Effector memory CD4-positive, alpha-beta T cell (primary cell): ENCODE results near the gene AFDN.

Source experiments
- DNase-seq, 3 donors: peaks; one replicate each; pipeline ENCODE4 v3.0.0-alpha.2; 2020
- H3K27ac ChIP-seq: 2 replicates; pipeline ENCODE4 v1.7.0; 2013; ENCODE audit warnings: mild to moderate bottlenecking, low read length, moderate library complexity; ENCODE audit not compliant: insufficient read depth, poor library complexity, severe bottlenecking
- H3K27me3 ChIP-seq: replicated peaks from 2 replicates; pipeline ENCODE4 v1.7.0; 2013; ENCODE audit warnings: mild to moderate bottlenecking, low read length; ENCODE audit not compliant: insufficient read depth, control insufficient read depth, poor library complexity, severe bottlenecking
- H3K36me3 ChIP-seq: 2 replicates; pipeline ENCODE4 v1.7.0; 2013; ENCODE audit warnings: mild to moderate bottlenecking, low read length, moderate library complexity; ENCODE audit not compliant: control insufficient read depth, insufficient read depth
- H3K4me1 ChIP-seq: 2 replicates; pipeline ENCODE4 v1.7.0; 2013; ENCODE audit warnings: low read length, mild to moderate bottlenecking; ENCODE audit not compliant: control insufficient read depth, insufficient read depth, poor library complexity, severe bottlenecking
- H3K4me3 ChIP-seq: 2 replicates; pipeline ENCODE4 v1.7.0; 2013; ENCODE audit warnings: low read length, low read depth, mild to moderate bottlenecking; ENCODE audit not compliant: insufficient read depth, poor library complexity, severe bottlenecking
- H3K9me3 ChIP-seq: 2 replicates; pipeline ENCODE4 v1.7.0; 2013; ENCODE audit warnings: mild to moderate bottlenecking, low read length, moderate library complexity; ENCODE audit not compliant: control insufficient read depth

The AFDN gene

GRCh38 chr6:167851370-167851952, 24.8 kb downstream of the AFDN start:
- no peak for DNase-seq
- Histone ChIP-seq H3K4me1 (no peaks in the 10 kb centered on the region), H3K4me3 (no peak overlapping the region), H3K27me3 (no peaks in the 10 kb centered on the region), H3K9me3 (no peaks in the 10 kb centered on the region), H3K36me3 (no peaks in the 10 kb centered on the region), H3K27ac (no peak overlapping the region)

- Histone ChIP-seq H3K4me3 (no peak overlapping the region), H3K9me3 (no peaks in the 10 kb centered on the region), H3K4me1 (no peaks in the 10 kb centered on the region), H3K27ac (no peak overlapping the region), H3K36me3 (no peaks in the 10 kb centered on the region), H3K27me3 (no peaks in the 10 kb centered on the region)
- no peak for DNase-seq
Observed at GRCh38 chr6:167855825-167856425, 29.2 kb downstream of the AFDN start.

- no peaks in the 10 kb centered on the region for H3K9me3 ChIP-seq
- no peaks in the 10 kb centered on the region for H3K27me3 ChIP-seq
- H3K4me1 ChIP-seq: no peaks in the 10 kb centered on the region
- DNase-seq: no peak
- no peak overlapping the region for H3K4me3 ChIP-seq
- no peaks in the 10 kb centered on the region for H3K36me3 ChIP-seq
- H3K27ac ChIP-seq: no peak overlapping the region
Observed at GRCh38 chr6:167856474-167856873, 29.8 kb downstream of the AFDN start.

GRCh38 chr6:167856999-167857660, 30.4 kb downstream of the AFDN start:
- H3K27me3 ChIP-seq: no peaks in the 10 kb centered on the region
- H3K4me1 ChIP-seq: no peaks in the 10 kb centered on the region
- no peaks in the 10 kb centered on the region for H3K36me3 ChIP-seq
- no peaks in the 10 kb centered on the region for H3K9me3 ChIP-seq
- H3K27ac ChIP-seq: no peak overlapping the region
- DNase-seq: no peak
- no peak overlapping the region for H3K4me3 ChIP-seq

- Histone ChIP-seq H3K27me3 (no peaks in the 10 kb centered on the region), H3K9me3 (no peaks in the 10 kb centered on the region), H3K27ac (no peak overlapping the region), H3K4me3 (no peak overlapping the region), H3K4me1 (no peaks in the 10 kb centered on the region), H3K36me3 (no peaks in the 10 kb centered on the region)
- no peak for DNase-seq
Observed at GRCh38 chr6:167858086-167858591, 31.4 kb downstream of the AFDN start.

GRCh38 chr6:167858842-167859664, 32.3 kb downstream of the AFDN start:
- H3K27ac ChIP-seq: no peak overlapping the region
- no peaks in the 10 kb centered on the region for H3K4me1 ChIP-seq
- no peaks in the 10 kb centered on the region for H3K27me3 ChIP-seq

GRCh38 chr6:167860550-167861226, 34.0 kb downstream of the AFDN start:
- Histone ChIP-seq H3K4me1 (no peaks in the 10 kb centered on the region), H3K27ac (no peak overlapping the region), H3K27me3 (no peaks in the 10 kb centered on the region), H3K36me3 (no peaks in the 10 kb centered on the region), H3K9me3 (no peaks in the 10 kb centered on the region), H3K4me3 (no peak overlapping the region)
- no peak for DNase-seq

More at GRCh38 chr6:167858842-167859664, 32.3 kb downstream of the AFDN start:
- H3K4me3 ChIP-seq: no peak overlapping the region
- H3K9me3 ChIP-seq: no peaks in the 10 kb centered on the region
- no peak for DNase-seq
- no peaks in the 10 kb centered on the region for H3K36me3 ChIP-seq

- no peak for DNase-seq
- Histone ChIP-seq H3K9me3 (no peaks in the 10 kb centered on the region), H3K27ac (no peak overlapping the region), H3K36me3 (no peaks in the 10 kb centered on the region), H3K4me1 (no peaks in the 10 kb centered on the region), H3K4me3 (no peak overlapping the region), H3K27me3 (no peaks in the 10 kb centered on the region)
Observed at GRCh38 chr6:167861424-167861823, 34.7 kb downstream of the AFDN start.

GRCh38 chr6:167863897-167864296, 37.2 kb downstream of the AFDN start:
- Histone ChIP-seq H3K4me1 (no peaks in the 10 kb centered on the region), H3K9me3 (no peaks in the 10 kb centered on the region)
- DNase-seq: no peak

More at GRCh38 chr6:167863897-167864296, 37.2 kb downstream of the AFDN start:
- no peak overlapping the region for H3K4me3 ChIP-seq
- H3K27me3 ChIP-seq: no peaks in the 10 kb centered on the region
- no peaks in the 10 kb centered on the region for H3K36me3 ChIP-seq
- H3K27ac ChIP-seq: no peak overlapping the region
